Activated CD4-positive, alpha-beta memory T cell treated with anti-CD3 and anti-CD28 coated beads, Interleukin-2, amount 10 ng/mL, durations not matched to agents 7 days and 5 days (primary cell): Measurements from ENCODE around the gene LENG8. TPM values are rescaled to one million over a fixed set of nuclear protein-coding genes. Genes with fewer than 3 reads are reported as not detected.
"Not testable (repeated sequence)": the region's sequence is repeated elsewhere in the genome, so short reads cannot be mapped to it uniquely, and the experiment has no call there.

Experiments
- CTCF ChIA-PET: fragments of 350-600 bp; sonication (Branson Sonifier 250); formaldehyde crosslinking; loops from one replicate; lab custom pipeline; 2021; ENCODE audit warnings: antibody characterized with exemption, inconsistent platforms; lab: Charles Lee
- POLR2A ChIA-PET: fragments of 350-600 bp; sonication (Branson Sonifier 250); formaldehyde crosslinking; loops from one replicate; lab custom pipeline; 2021; ENCODE audit warnings: antibody characterized with exemption; lab: Charles Lee
- DNase-seq: peaks from one replicate; pipeline ENCODE4 v3.0.0-alpha.2; 2020
- H3K27ac Mint-ChIP-seq: one replicate; pipeline ENCODE4 v1.8.0; 2021; ENCODE audit warnings: mild to moderate bottlenecking, mixed read lengths
- H3K27me3 Mint-ChIP-seq: one replicate; pipeline ENCODE4 v1.8.0; 2021; ENCODE audit warnings: mixed read lengths
- H3K36me3 Mint-ChIP-seq: one replicate; pipeline ENCODE4 v1.8.0; 2021; ENCODE audit warnings: low read depth, mixed read lengths
- H3K4me1 Mint-ChIP-seq: one replicate; pipeline ENCODE4 v1.8.0; 2021; ENCODE audit warnings: mixed read lengths
- H3K4me3 Mint-ChIP-seq: one replicate; pipeline ENCODE4 v1.8.0; 2021; ENCODE audit warnings: mild to moderate bottlenecking, mixed read lengths
- H3K9me3 Mint-ChIP-seq: one replicate; pipeline ENCODE4 v1.8.0; 2021; ENCODE audit warnings: mixed read lengths
- total RNA-seq, 2 experiments: library from RNA; stranded (reverse); gene quantifications; one replicate each; pipeline ENCODE4 v1.2.3, GENCODE V29; 2021

The LENG8 gene
- total RNA-seq, 2 experiments from 2014 or later = 231 to 233 TPM

DNA sequence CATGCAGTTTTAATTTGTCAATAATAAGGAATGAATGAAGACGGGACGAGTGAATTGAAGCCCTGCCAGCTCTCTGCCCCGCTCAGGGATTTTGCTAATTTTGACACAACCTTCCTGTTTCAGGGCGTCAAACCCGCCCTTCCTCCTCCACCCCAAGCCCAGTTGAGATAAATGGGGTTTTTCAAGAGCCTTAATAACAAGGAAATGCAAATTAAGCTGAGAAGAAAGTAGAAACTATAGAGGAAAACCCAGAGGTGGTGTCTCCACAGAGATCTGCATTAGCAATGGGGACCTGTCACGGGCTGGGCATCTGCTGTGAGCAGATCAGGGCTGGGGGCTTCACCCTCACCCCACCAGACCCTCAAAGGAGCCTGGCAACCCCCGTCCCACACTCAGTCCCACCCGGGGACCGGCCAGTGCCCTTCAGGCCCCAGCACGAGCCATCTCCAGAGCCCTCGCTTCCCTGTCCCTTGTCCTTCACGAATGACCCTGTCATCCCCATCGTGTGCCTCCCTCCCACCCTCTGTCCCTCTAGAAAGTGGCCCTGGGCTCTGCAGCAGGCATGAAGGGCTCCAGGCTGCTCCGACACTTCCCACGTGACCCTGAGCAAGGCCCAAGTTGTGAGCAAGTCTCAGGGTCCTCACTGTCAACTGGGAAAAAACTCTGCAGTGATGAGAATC is 58.2 kb downstream of the LENG8 start:
- H3K27ac Mint-ChIP-seq = peak overlapping the region; percentile 61
- peaks cover 16% of the 10 kb centered on the region for H3K27me3 Mint-ChIP-seq
- H3K36me3 Mint-ChIP-seq, H3K4me3 Mint-ChIP-seq, DNase-seq, H3K9me3 Mint-ChIP-seq, CTCF ChIA-PET: not testable (repeated sequence)
- POLR2A ChIA-PET = interaction anchor here (1.3 kb wide), 1 partner anchor 25 kb away, joined by 3 read pairs; no protein-coding TSS in a partner anchor
- peaks cover 48% of the 10 kb centered on the region for H3K4me1 Mint-ChIP-seq

DNA sequence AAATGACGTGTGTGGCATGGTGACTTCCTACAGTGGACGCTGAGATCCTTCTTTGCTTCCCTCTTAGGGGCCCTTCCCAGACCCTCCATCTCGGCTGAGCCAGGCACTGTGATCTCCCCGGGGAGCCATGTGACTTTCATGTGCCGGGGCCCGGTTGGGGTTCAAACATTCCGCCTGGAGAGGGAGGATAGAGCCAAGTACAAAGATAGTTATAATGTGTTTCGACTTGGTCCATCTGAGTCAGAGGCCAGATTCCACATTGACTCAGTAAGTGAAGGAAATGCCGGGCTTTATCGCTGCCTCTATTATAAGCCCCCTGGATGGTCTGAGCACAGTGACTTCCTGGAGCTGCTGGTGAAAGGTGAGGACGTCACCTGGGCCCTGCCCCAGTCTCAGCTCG is 58.8 kb downstream of the LENG8 start:
- peaks cover 3% of the 10 kb centered on the region for H3K36me3 Mint-ChIP-seq
- POLR2A ChIA-PET = no interaction called here
- CTCF ChIA-PET = no interaction called here
- H3K4me3 Mint-ChIP-seq = no peak overlapping the region
- H3K4me1 Mint-ChIP-seq = peaks cover 41% of the 10 kb centered on the region
- no peak for DNase-seq
- H3K9me3 Mint-ChIP-seq = no peaks in the 10 kb centered on the region
- peaks cover 17% of the 10 kb centered on the region for H3K27me3 Mint-ChIP-seq
- no peak overlapping the region for H3K27ac Mint-ChIP-seq

DNA sequence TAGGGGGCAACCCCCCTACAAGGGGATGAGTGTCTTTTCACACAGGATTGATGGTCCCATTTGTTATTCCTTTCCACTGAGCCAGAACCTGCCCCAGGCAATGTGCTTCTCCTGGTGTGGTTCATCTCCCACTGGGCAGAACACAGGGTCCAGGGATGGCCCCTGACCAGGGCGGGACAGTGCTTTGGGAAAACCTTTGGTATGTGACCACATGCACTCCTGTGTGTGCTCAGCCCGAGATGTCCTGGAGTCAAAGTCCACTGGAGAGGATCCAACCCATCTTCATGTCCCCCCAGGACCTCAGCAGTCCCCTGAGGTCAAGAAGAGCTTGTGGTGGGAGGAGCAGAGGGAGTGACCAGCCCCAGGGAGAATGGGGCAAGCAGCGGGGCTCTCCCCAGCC is 59.5 kb downstream of the LENG8 start:
- H3K27ac Mint-ChIP-seq, CTCF ChIA-PET, DNase-seq, H3K9me3 Mint-ChIP-seq, POLR2A ChIA-PET, H3K36me3 Mint-ChIP-seq, H3K4me3 Mint-ChIP-seq: not testable (repeated sequence)
- Mint-ChIP-seq H3K4me1 (peaks cover 41% of the 10 kb centered on the region), H3K27me3 (peaks cover 21% of the 10 kb centered on the region)

DNA sequence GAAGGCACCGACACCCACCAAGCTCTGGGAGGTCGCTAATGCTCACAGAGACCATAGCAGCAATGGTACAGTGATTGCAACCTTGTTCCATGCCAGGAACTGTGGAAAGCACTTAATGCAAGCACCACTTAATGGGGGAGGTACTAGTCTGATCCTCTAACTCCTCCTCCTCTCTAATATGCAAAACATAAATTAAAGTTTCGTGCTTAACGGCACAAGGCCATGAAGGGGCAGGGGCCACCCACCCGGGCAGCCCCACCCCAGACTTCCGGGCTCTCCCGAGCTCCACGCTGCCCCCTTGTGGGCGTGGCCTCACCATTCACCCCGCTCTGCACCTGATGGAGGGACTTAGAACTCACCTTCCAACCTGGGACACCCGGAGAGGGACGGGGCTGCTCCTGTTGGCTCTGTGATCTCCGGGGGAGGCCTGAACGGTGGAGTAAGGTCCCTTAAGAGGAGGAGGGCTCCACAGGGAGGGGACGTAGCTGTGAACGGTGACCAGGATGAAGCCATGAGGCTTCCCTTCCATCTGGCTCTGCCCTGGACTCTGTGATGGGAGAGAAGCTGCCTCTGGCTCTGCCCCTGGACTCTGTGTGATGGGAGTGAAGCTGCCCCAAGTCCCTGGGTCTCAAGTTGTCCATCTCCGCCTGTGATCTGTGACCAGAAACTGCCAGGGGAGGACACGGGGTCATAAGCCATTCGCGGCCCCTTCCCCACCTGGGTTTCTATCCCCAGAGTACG is 60.4 kb downstream of the LENG8 start:
- Mint-ChIP-seq H3K27me3 (peaks cover 20% of the 10 kb centered on the region), H3K4me1 (peaks cover 40% of the 10 kb centered on the region)
- H3K9me3 Mint-ChIP-seq, H3K27ac Mint-ChIP-seq, POLR2A ChIA-PET, CTCF ChIA-PET, H3K4me3 Mint-ChIP-seq, DNase-seq, H3K36me3 Mint-ChIP-seq: not testable (repeated sequence)

Other genes with a start within 250 kb of the LENG8 start
- gene RPS9, start 248.3 kb upstream of the LENG8 start, total RNA-seq = 1,000 to 10,000 TPM; 1,045 to 1,051 TPM
- 1 to 10 TPM; 5.3 to 5.8 TPM for gene LILRB3, start 226.2 kb upstream of the LENG8 start, total RNA-seq
- under 1 TPM; 0.65 to 0.68 TPM for gene LILRA6, start 206.4 kb upstream of the LENG8 start, total RNA-seq
- not detected for gene LILRB5, start 191.9 kb upstream of the LENG8 start, total RNA-seq
- gene LILRB2, start 168.1 kb upstream of the LENG8 start, total RNA-seq = not detected
- gene LILRA5, start 136.0 kb upstream of the LENG8 start, total RNA-seq = not detected
- not detected for gene LILRA4, start 110.0 kb upstream of the LENG8 start, total RNA-seq
- 10 to 100 TPM; 56.6 to 59.0 TPM for gene LAIR1, start 84.3 kb upstream of the LENG8 start, total RNA-seq
- gene TTYH1, start 33.7 kb upstream of the LENG8 start, total RNA-seq = under 1 TPM; 0.53 to 0.68 TPM
- gene LENG9, start 14.6 kb downstream of the LENG8 start, total RNA-seq = 1 to 10 TPM; 8.5 to 8.7 TPM
- gene CDC42EP5, start 24.1 kb downstream of the LENG8 start, total RNA-seq = not detected
- gene LAIR2, start 53.6 kb downstream of the LENG8 start, total RNA-seq = 1 to 10 TPM; 2.4 to 3.8 TPM
- gene LILRA2, start 124.6 kb downstream of the LENG8 start, total RNA-seq = not detected
- not detected for gene LILRA1, start 144.4 kb downstream of the LENG8 start, total RNA-seq
- gene LILRB1, start 181.3 kb downstream of the LENG8 start, total RNA-seq = under 1 TPM; 0.08 to 0.38 TPM
- not detected for gene LILRB4, start 213.8 kb downstream of the LENG8 start, total RNA-seq